Tibial nerve (tissue), 3 donors: ENCODE results near the gene NHLRC4.
A peak's percentile ranks its signal among the peaks of the same experiment; 100 is the strongest.

Source experiments
- POLR2A ChIP-seq, 2 donors: fragments of 450-650 bp; IDR thresholded peaks; one replicate each; pipeline ENCODE4 v1.6.1; 2017; ENCODE audit warnings: antibody characterized with exemption in 2 of 2, mild to moderate bottlenecking in 2 of 2, moderate library complexity in 2 of 2
- TF ChIP-seq, protein P1 (sequence below), 5 experiments: fragments of 200-600 bp in 3 of 5; fragments of 450-650 bp in 2 of 5; sonication (generic) in 3 of 5; IDR thresholded peaks; one replicate each; pipeline ENCODE4 v1.5.1; 2016 to 2019; ENCODE audit warnings: antibody characterized with exemption in 5 of 5, mild to moderate bottlenecking in 3 of 5, moderate library complexity in 2 of 5

DNA sequence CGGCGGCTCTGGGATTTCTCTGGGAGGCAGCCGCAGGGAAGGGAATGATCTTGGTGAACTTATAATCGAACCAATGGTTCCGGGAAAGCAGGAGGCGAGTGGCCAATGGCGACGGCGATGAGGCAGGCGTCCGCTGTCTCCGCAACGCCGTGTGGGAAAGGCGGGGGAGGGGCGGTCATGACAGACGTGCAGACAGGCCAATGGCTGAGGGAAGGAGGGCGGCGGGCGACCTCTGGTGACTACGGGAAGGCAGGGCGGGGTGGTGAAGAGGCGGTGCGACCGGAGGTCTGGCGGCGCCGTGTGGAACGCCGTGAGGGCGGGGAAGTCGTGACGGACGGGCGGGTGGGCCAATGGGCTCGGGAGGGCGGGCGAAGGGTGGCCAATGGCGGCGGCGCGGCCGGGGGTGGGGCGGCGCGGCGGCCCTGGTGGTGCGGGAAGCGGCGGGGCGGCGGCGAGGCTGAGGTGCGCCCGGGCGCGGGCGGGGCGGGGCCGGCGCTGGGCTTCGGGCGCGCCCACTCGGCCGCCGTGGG is 22.9 kb downstream of the NHLRC4 start, which contains the start of gene RAB40C:
- TF ChIP-seq, protein P1, sequence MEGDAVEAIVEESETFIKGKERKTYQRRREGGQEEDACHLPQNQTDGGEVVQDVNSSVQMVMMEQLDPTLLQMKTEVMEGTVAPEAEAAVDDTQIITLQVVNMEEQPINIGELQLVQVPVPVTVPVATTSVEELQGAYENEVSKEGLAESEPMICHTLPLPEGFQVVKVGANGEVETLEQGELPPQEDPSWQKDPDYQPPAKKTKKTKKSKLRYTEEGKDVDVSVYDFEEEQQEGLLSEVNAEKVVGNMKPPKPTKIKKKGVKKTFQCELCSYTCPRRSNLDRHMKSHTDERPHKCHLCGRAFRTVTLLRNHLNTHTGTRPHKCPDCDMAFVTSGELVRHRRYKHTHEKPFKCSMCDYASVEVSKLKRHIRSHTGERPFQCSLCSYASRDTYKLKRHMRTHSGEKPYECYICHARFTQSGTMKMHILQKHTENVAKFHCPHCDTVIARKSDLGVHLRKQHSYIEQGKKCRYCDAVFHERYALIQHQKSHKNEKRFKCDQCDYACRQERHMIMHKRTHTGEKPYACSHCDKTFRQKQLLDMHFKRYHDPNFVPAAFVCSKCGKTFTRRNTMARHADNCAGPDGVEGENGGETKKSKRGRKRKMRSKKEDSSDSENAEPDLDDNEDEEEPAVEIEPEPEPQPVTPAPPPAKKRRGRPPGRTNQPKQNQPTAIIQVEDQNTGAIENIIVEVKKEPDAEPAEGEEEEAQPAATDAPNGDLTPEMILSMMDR (IDR thresholded peaks at IDR 0.05): peak in 3 of 5 experiments; percentile 7 to 14 (median 10)
- TF ChIP-seq POLR2A (IDR thresholded peaks at IDR 0.05): no peak
